Astrocyte of the cerebellum (primary cell): ENCODE measurements around the gene SLC9A9.

Source experiments
- DNase-seq: peaks from one replicate; pipeline ENCODE4 v3.0.0-alpha.2; 2011; ENCODE audit warnings: low read depth
- H3K4me3 ChIP-seq: 2 replicates; pipeline ENCODE4 v1.5.1; 2011; ENCODE audit warnings: mild to moderate bottlenecking, low read depth, low read length, moderate library complexity
- CTCF ChIP-seq: IDR thresholded peaks from 2 replicates; pipeline ENCODE4 v1.5.1; 2012; ENCODE audit warnings: low read length, low read depth, moderate library complexity, mild to moderate bottlenecking; ENCODE audit errors: missing control alignments
- in situ Hi-C: cut with HindIII; loops from 2 replicates; pipeline ENCODE4 v1.10.0; 2017; ENCODE audit warnings: low sequenced_read_pairs

Gene SLC9A9

GRCh38 chr3:143619231-143619630 lies 229.0 kb downstream of the SLC9A9 start:
- TF ChIP-seq CTCF = no peak
- no peak overlapping the region for H3K4me3 ChIP-seq
- in situ Hi-C loops = no loop called here
- no peak for DNase-seq

DNA sequence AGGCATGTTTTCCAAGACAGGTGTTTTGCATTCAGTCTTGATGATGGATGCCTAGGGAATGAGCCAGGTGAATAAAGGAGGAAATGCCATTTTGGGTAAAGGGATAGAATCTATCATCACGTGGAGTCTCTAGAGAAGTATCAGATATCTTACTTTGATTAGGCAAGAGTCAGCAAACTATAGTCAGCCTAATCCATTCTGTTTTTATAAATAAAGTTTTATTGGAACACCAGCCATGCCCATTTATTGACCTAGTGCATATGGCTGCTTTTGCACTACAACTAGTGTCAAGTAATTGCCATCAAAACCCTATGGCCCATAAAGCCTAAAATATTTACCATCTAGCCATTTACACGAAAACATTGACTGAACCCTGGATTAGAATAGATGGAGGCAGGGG lies 231.2 kb downstream of the SLC9A9 start:
- no peak for DNase-seq
- in situ Hi-C loops = no loop called here
- TF ChIP-seq CTCF = no peak
- H3K4me3 ChIP-seq = no peak overlapping the region

DNA sequence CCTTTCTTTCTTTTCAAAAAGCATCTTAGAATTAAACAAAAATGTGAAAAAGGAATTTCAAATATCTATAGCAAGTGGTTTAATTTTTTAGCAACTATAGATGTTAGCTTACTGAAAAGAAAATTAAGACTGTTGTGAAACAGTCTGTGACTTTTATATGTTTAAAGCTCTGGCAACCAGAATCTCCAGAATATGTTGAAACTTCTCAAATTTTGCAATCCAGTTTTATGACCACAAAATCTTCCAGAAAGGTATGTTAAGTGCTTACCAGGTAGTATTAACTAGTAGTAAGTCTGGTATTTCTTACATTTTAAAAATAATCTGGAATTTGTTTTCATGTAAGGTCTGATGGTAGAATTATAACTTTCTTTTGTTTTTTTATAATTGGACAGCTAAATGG lies 235.0 kb downstream of the SLC9A9 start:
- in situ Hi-C loops = no loop called here
- no peak for DNase-seq
- TF ChIP-seq CTCF = no peak
- no peak overlapping the region for H3K4me3 ChIP-seq

DNA sequence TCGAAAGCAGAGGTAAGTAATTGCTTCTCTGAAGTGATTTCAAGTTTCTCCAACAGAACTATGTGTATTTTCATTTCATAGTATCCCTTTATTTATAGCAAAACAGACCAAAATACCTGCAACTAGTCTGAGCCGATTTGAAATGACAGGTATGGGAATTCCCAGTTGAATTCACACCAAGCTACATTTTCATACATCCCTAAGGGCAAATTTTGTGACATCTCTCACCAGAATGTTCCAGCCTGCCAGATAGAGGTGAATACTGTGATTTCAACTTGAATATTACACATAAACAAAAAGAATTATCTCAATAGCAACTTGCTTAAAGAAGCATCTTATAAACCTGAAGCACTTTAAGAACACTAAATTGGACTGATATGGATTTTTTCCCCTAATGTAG lies 235.7 kb downstream of the SLC9A9 start:
- no peak for TF ChIP-seq CTCF
- no peak for DNase-seq
- H3K4me3 ChIP-seq = no peak overlapping the region
- in situ Hi-C loops = no loop called here

DNA sequence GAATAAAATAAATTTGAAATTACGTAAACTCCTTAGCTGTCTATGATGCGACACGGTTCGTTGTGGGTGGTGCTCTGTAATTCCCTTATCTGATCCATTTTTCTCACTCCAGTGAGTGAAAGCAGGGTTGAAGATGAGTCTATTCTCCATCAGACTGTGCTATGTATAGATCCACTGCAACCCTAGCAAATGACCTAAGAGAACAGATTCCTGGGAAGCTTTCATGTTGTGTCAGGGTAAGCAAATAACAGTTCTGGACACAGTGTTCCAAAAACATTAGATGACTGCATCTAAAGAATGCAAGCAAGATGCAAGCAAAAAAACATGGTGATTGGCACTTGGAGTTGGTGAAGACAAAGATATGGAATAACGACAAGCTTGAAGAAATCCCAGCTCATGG lies 239.3 kb downstream of the SLC9A9 start:
- H3K4me3 ChIP-seq = no peak overlapping the region
- no peak for TF ChIP-seq CTCF
- no peak for DNase-seq
- in situ Hi-C loops = no loop called here

- no peak for TF ChIP-seq CTCF
- in situ Hi-C loops = no loop called here
- no peak overlapping the region for H3K4me3 ChIP-seq
- no peak for DNase-seq
These were observed 242.9 kb downstream of the SLC9A9 start for GRCh38 chr3:143605233-143605950.
